CD4-positive, alpha-beta T cell treated with Interferon alpha-2 for 1 hour (primary cell): ENCODE results near the gene SOX8.

Experiments used
- DNase-seq, 2 donors: peaks; one replicate each; pipeline ENCODE4 v3.0.0-alpha.2; 2020 to 2022

The SOX8 gene

GRCh38 chr16:1028524-1029258 is 47.1 kb downstream of the SOX8 start:
- DNase-seq, result no peak

GRCh38 chr16:1029259-1029545 is 47.6 kb downstream of the SOX8 start:
- no peak for DNase-seq

- DNase-seq, result no peak
These were observed 48.9 kb downstream of the SOX8 start for GRCh38 chr16:1030473-1030901.

- DNase-seq, result no peak
These were observed 50.1 kb downstream of the SOX8 start for GRCh38 chr16:1031666-1032065.

- no peak for DNase-seq
These were observed 51.0 kb downstream of the SOX8 start for GRCh38 chr16:1032607-1033006.

GRCh38 chr16:1033128-1033679 is 51.6 kb downstream of the SOX8 start:
- no peak for DNase-seq

GRCh38 chr16:1034230-1035065 is 52.9 kb downstream of the SOX8 start:
- no peak for DNase-seq

- DNase-seq, result no peak
These were observed 53.5 kb downstream of the SOX8 start for GRCh38 chr16:1035066-1035415.

GRCh38 chr16:1036166-1036565 is 54.6 kb downstream of the SOX8 start:
- no peak for DNase-seq
